ENCODE results near the gene ACOT7.
"Not testable (repeated sequence)": the region's sequence is repeated elsewhere in the genome, so short reads cannot be mapped to it uniquely, and the experiment has no call there.

The ACOT7 gene

DNA sequence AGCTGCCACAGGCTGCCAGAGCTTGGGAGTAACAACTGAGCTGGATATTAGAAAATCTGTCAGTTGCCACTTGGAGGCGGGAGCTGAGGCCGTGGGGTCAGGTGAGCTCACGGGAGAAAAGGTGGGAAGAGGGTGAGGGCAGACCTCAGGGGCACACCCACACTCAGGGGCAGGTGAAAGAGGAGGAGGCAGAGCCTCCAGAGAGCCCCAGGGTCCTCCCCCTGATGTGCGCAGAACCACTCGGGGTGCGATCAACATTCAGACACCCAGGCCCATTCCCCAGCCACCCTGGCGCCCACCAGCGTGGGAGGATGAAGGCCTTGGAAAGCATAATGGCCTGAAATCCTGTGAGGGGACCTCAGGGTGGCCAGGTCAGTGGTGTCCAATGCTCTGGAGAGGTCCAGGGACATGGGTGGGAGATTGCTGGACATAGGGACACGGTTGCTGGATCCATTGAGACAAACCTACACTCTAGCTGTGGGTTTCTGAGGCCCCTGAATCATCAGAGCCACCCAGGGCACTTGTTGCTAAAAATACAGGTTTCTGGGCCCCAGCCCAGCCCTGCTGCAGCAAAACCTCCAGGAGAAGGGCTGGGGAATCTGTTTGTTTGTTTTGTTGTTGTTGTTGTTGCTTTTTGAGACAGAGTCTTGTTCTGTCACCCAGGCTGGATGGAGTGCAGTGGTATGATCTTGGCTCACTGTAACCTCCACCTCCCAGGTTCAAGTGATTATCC is 83.3 kb downstream of the ACOT7 start:
- H3K36me3 Mint-ChIP-seq (ENCODE audit: low read depth): peaks cover 13% of the 10 kb centered on the region
- peaks cover 4% of the 10 kb centered on the region for H3K27me3 Mint-ChIP-seq (ENCODE audit: low read depth)
- H3K9me3 Mint-ChIP-seq: peaks cover 2% of the 10 kb centered on the region
- TF ChIP-seq, protein P1, sequence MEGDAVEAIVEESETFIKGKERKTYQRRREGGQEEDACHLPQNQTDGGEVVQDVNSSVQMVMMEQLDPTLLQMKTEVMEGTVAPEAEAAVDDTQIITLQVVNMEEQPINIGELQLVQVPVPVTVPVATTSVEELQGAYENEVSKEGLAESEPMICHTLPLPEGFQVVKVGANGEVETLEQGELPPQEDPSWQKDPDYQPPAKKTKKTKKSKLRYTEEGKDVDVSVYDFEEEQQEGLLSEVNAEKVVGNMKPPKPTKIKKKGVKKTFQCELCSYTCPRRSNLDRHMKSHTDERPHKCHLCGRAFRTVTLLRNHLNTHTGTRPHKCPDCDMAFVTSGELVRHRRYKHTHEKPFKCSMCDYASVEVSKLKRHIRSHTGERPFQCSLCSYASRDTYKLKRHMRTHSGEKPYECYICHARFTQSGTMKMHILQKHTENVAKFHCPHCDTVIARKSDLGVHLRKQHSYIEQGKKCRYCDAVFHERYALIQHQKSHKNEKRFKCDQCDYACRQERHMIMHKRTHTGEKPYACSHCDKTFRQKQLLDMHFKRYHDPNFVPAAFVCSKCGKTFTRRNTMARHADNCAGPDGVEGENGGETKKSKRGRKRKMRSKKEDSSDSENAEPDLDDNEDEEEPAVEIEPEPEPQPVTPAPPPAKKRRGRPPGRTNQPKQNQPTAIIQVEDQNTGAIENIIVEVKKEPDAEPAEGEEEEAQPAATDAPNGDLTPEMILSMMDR (IDR thresholded peaks at IDR 0.05; ENCODE audit: unreplicated experiment in 3 of 3): no peak
- H3K4me1 Mint-ChIP-seq: peaks cover 7% of the 10 kb centered on the region
- no peak overlapping the region for H3K27ac Mint-ChIP-seq
- H3K4me3 Mint-ChIP-seq: no peak overlapping the region

DNA sequence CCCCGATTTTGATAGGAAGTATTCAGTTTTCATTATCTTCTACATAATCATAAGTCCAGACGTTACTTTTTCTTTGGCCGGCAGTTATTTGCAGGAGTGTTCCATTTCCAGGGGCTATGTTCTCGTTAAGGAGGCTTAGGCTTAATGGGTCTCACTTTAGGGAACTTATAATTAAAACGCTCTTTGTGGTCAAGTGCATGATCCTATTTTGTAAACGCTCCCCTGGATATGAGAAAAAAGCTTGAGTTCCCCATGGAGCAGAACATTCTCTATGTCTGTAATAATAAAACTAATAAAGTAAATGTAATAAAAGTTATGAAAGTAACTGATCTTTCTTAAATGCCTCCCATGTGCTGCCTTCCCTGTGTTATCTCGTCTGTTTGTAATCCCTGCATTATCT is 84.0 kb downstream of the ACOT7 start:
- no peak overlapping the region for H3K27ac Mint-ChIP-seq
- peaks cover 4% of the 10 kb centered on the region for H3K27me3 Mint-ChIP-seq (ENCODE audit: low read depth)
- H3K36me3 Mint-ChIP-seq (ENCODE audit: low read depth): peaks cover 9% of the 10 kb centered on the region
- no peak overlapping the region for H3K4me3 Mint-ChIP-seq
- peaks cover 7% of the 10 kb centered on the region for H3K4me1 Mint-ChIP-seq
- TF ChIP-seq, protein P1 (IDR thresholded peaks at IDR 0.05; ENCODE audit: unreplicated experiment in 3 of 3): no peak
- peaks cover 2% of the 10 kb centered on the region for H3K9me3 Mint-ChIP-seq

DNA sequence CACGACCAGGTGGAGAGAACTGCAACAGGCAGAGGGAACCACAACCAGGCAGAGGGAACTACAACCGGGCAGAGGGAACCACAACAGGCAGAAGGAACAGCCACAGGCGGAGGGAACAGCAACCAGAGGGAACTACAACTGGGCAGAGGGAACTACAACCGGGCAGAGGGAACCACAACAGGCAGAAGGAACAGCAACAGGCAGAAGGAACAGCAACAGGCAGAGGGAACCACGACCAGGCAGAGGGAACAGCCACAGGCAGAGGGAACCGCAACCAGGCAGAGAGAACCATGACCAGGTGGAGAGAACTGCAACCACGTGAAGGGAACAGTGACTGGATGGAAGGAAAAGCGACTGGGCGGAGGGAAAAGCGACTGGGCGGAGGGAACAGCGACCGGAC is 85.1 kb downstream of the ACOT7 start:
- no peak overlapping the region for H3K4me3 Mint-ChIP-seq
- peaks cover 7% of the 10 kb centered on the region for H3K4me1 Mint-ChIP-seq
- TF ChIP-seq, protein P1 (IDR thresholded peaks at IDR 0.05; ENCODE audit: unreplicated experiment in 3 of 3): no peak
- peaks cover 4% of the 10 kb centered on the region for H3K27me3 Mint-ChIP-seq (ENCODE audit: low read depth)
- peaks cover 16% of the 10 kb centered on the region for H3K36me3 Mint-ChIP-seq (ENCODE audit: low read depth)
- H3K27ac Mint-ChIP-seq: no peak overlapping the region
- peaks cover 2% of the 10 kb centered on the region for H3K9me3 Mint-ChIP-seq

GRCh38 chr1:6307682-6308081 is 85.9 kb downstream of the ACOT7 start:
- Mint-ChIP-seq H3K27me3 (ENCODE audit: low read depth) (peaks cover 10% of the 10 kb centered on the region), H3K36me3 (ENCODE audit: low read depth) (peaks cover 20% of the 10 kb centered on the region), H3K4me1 (peaks cover 14% of the 10 kb centered on the region)
- not testable (repeated sequence) for H3K9me3 Mint-ChIP-seq, H3K27ac Mint-ChIP-seq, H3K4me3 Mint-ChIP-seq

DNA sequence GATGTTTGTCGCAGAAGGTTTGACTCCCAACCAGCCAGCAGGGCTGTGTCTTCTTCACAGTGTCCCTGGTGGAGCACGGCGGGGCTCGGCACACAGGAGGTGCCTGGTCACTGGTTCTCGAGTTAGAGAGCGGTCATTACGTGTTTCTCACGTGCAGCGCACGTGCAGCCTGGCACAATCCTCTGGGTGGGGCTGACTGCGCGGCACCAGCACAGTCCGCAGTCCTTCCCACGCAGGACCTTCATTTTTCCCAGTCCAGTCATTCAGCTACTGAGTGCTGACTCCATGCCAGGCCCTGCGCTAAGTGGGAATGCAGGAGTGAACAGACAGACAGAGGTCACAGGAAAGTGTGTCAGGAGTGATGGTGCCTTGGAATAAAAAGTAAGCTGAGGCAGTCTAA is 86.5 kb downstream of the ACOT7 start:
- peaks cover 12% of the 10 kb centered on the region for H3K27me3 Mint-ChIP-seq (ENCODE audit: low read depth)
- H3K27ac Mint-ChIP-seq: no peak overlapping the region
- H3K4me3 Mint-ChIP-seq: no peak overlapping the region
- TF ChIP-seq, protein P1 (IDR thresholded peaks at IDR 0.05; ENCODE audit: unreplicated experiment in 3 of 3): no peak
- H3K9me3 Mint-ChIP-seq: peaks cover 2% of the 10 kb centered on the region
- H3K36me3 Mint-ChIP-seq (ENCODE audit: low read depth): peaks cover 26% of the 10 kb centered on the region
- H3K4me1 Mint-ChIP-seq: peaks cover 19% of the 10 kb centered on the region

DNA sequence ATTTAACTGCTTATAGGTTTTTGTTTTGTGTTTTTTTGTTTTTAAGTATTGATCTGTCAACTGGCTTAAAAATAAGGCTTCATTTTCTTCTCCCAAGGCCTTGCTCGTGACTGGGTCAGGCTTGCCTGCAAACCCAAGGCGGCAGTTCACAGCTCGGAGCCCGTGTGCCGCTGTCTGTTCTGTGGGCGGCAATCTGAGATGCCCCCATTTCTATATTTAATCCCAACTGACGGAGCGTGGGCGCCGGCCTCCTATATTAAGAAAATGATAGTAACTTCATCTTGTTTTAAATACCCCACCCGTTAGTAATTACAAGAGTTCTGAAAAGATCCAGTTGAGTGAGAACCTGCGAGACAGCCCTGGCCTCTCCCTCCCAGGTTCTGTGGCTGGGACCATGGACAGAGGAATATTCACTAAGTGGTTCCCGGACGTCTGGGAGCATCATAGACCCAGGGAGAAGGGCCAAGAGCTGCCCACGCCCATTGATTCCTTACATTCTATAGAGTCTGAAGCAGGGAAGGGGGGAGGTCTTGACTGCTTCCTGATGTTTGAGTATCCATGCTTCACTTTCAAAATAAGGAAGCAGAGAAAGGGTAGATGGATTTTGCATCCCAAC is 90.1 kb downstream of the ACOT7 start:
- H3K4me3 Mint-ChIP-seq: peak overlapping the region in 1 of 3 experiments; percentile 36
- H3K4me1 Mint-ChIP-seq: peaks cover 41% of the 10 kb centered on the region
- peaks cover 29% of the 10 kb centered on the region for H3K36me3 Mint-ChIP-seq (ENCODE audit: low read depth)
- peaks cover 9% of the 10 kb centered on the region for H3K27me3 Mint-ChIP-seq (ENCODE audit: low read depth)
- peak overlapping the region in 1 of 3 experiments; percentile 30 for H3K27ac Mint-ChIP-seq
- TF ChIP-seq, protein P1 (IDR thresholded peaks at IDR 0.05; ENCODE audit: unreplicated experiment in 3 of 3): no peak
- peaks cover 5% of the 10 kb centered on the region for H3K9me3 Mint-ChIP-seq
